Muscle layer of colon (tissue), 2 donors: ENCODE data around the gene APCDD1L.
"Not testable (repeated sequence)": the region's sequence is repeated elsewhere in the genome, so short reads cannot be mapped to it uniquely, and the experiment has no call there.

Experiments used
- H3K27ac ChIP-seq: one replicate; pipeline ENCODE4 v1.7.0; 2013; ENCODE audit warnings: low read depth, mild to moderate bottlenecking, low read length, moderate library complexity
- H3K27me3 ChIP-seq, 2 donors: one replicate each; pipeline ENCODE4 v1.7.0; 2013; ENCODE audit warnings: low read length in 2 of 2, mild to moderate bottlenecking in 2 of 2; ENCODE audit not compliant: insufficient read depth in 2 of 2, control insufficient read depth in 1 of 2
- H3K36me3 ChIP-seq: one replicate; pipeline ENCODE4 v1.7.0; 2013; ENCODE audit warnings: mild to moderate bottlenecking, low read length; ENCODE audit not compliant: insufficient read depth
- H3K4me1 ChIP-seq: one replicate; pipeline ENCODE4 v1.7.0; 2013; ENCODE audit warnings: mild to moderate bottlenecking, low read length; ENCODE audit not compliant: insufficient read depth
- H3K4me3 ChIP-seq, 2 donors: one replicate each; pipeline ENCODE4 v1.7.0; 2013; ENCODE audit warnings: low read length in 2 of 2, low read depth in 1 of 2, mild to moderate bottlenecking in 1 of 2, moderate library complexity in 1 of 2
- H3K9ac ChIP-seq: one replicate; pipeline ENCODE4 v1.7.0; 2013; ENCODE audit warnings: low read length
- H3K9me3 ChIP-seq: one replicate; pipeline ENCODE4 v1.7.0; 2013; ENCODE audit warnings: mild to moderate bottlenecking, low read length
- donor health status: abdominal sarcoma.
- donor health status: Adenocarcinoma of cecum.

The APCDD1L gene

GRCh38 chr20:58511861-58512260, 3.3 kb downstream of the APCDD1L start:
- Histone ChIP-seq H3K9ac (no peak overlapping the region), H3K9me3 (no peaks in the 10 kb centered on the region), H3K27ac (no peak overlapping the region), H3K36me3 (no peaks in the 10 kb centered on the region), H3K27me3 (peaks cover 0 to 23% of the 10 kb centered on the region in 2 donors), H3K4me3 (no peak overlapping the region), H3K4me1 (peaks cover 3% of the 10 kb centered on the region)

GRCh38 chr20:58511364-58511763, 3.8 kb downstream of the APCDD1L start:
- peaks cover 3% of the 10 kb centered on the region for H3K4me1 ChIP-seq
- H3K27ac ChIP-seq: no peak overlapping the region
- H3K9ac ChIP-seq: no peak overlapping the region
- H3K36me3 ChIP-seq: no peaks in the 10 kb centered on the region
- no peak overlapping the region for H3K4me3 ChIP-seq
- H3K9me3 ChIP-seq: no peaks in the 10 kb centered on the region
- H3K27me3 ChIP-seq: peaks cover 0 to 23% of the 10 kb centered on the region in 2 donors

DNA sequence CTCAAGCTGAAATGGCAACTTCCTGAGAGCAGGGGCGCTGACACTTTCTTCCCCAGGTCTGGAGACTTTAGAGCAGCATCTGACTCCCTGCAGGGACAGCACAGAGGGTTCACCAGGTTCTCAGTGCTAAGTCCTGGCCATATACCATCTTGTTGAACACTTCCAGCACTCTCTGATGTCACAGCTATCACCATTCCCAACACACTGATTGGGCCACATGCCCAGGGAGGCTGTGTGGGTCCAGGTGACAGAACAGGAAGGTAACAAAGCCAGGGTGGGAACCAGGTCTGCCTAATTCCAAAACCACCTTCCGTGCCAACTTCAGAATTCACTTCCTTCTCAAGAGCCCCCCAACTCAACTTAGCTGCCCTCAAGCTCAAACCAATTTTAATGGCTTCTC, 4.3 kb downstream of the APCDD1L start:
- H3K9me3 ChIP-seq: no peaks in the 10 kb centered on the region
- no peak overlapping the region for H3K4me3 ChIP-seq
- H3K4me1 ChIP-seq: peaks cover 3% of the 10 kb centered on the region
- no peak overlapping the region for H3K27ac ChIP-seq
- no peaks in the 10 kb centered on the region for H3K36me3 ChIP-seq
- H3K27me3 ChIP-seq: peaks cover 0 to 23% of the 10 kb centered on the region in 2 donors
- no peak overlapping the region for H3K9ac ChIP-seq

GRCh38 chr20:58508762-58509395, 6.3 kb downstream of the APCDD1L start:
- H3K27me3 ChIP-seq: peaks cover 0 to 7% of the 10 kb centered on the region in 2 donors
- H3K9ac ChIP-seq: no peak overlapping the region
- no peak overlapping the region for H3K4me3 ChIP-seq

GRCh38 chr20:58506999-58507398, 8.2 kb downstream of the APCDD1L start:
- not testable (repeated sequence) for H3K9me3 ChIP-seq, H3K36me3 ChIP-seq, H3K4me1 ChIP-seq, H3K4me3 ChIP-seq, H3K27ac ChIP-seq, H3K27me3 ChIP-seq, H3K9ac ChIP-seq

More at GRCh38 chr20:58508762-58509395, 6.3 kb downstream of the APCDD1L start:
- Histone ChIP-seq H3K4me1 (no peaks in the 10 kb centered on the region), H3K9me3 (peaks cover 4% of the 10 kb centered on the region), H3K27ac (no peak overlapping the region), H3K36me3 (no peaks in the 10 kb centered on the region)

DNA sequence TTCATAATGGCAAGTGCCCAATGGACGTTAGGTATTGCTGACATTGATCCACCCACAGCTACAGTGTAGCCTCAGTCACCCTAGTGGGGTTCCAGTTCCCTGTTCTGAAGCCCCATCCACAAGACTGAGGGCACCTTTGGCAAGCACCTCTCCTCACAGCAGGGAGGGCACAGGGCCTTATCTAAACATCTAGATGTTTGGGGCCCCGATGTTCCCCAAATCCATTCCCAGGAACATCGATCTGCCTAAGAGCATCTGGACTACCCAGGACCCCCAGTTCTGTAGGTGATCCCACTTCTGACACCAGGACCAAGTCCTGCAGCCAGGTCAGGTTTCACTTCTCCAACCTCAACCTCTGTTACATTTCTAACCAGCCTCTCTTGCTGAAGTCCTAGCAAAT, 10.6 kb downstream of the APCDD1L start:
- peaks cover 4% of the 10 kb centered on the region for H3K9me3 ChIP-seq
- no peak overlapping the region for H3K4me3 ChIP-seq
- H3K27me3 ChIP-seq: no peaks in the 10 kb centered on the region
- no peak overlapping the region for H3K9ac ChIP-seq
- H3K27ac ChIP-seq: no peak overlapping the region
- H3K36me3 ChIP-seq: no peaks in the 10 kb centered on the region
- H3K4me1 ChIP-seq: no peaks in the 10 kb centered on the region

DNA sequence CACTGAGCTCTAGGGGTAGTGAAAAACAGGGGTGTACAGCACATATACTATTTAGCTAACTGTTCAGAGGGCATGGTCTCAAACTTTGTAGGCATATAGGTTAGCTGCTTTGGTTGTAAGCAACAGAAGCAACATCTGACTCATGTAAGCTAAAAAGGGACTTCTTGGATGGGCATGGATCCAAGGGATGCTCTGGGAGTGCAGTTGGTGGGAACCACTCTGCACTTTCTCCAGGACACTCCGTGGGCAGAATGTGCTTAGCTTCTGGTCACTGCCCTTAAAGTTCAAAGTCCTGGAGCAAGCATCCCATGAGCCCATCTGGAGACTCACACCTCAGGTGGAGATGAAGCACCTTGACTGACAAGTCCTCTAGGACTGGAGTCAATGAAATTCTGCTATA, 11.5 kb downstream of the APCDD1L start:
- Histone ChIP-seq H3K36me3 (no peaks in the 10 kb centered on the region), H3K9me3 (peaks cover 4% of the 10 kb centered on the region), H3K9ac (no peak overlapping the region), H3K4me1 (no peaks in the 10 kb centered on the region), H3K27me3 (no peaks in the 10 kb centered on the region), H3K27ac (no peak overlapping the region), H3K4me3 (no peak overlapping the region)

- no peak overlapping the region for H3K4me3 ChIP-seq
- H3K9me3 ChIP-seq: peaks cover 4% of the 10 kb centered on the region
- H3K4me1 ChIP-seq: no peaks in the 10 kb centered on the region
- H3K36me3 ChIP-seq: no peaks in the 10 kb centered on the region
- H3K27me3 ChIP-seq: no peaks in the 10 kb centered on the region
- no peak overlapping the region for H3K27ac ChIP-seq
- H3K9ac ChIP-seq: no peak overlapping the region
Measured at GRCh38 chr20:58500256-58500655, 14.9 kb downstream of the APCDD1L start.

DNA sequence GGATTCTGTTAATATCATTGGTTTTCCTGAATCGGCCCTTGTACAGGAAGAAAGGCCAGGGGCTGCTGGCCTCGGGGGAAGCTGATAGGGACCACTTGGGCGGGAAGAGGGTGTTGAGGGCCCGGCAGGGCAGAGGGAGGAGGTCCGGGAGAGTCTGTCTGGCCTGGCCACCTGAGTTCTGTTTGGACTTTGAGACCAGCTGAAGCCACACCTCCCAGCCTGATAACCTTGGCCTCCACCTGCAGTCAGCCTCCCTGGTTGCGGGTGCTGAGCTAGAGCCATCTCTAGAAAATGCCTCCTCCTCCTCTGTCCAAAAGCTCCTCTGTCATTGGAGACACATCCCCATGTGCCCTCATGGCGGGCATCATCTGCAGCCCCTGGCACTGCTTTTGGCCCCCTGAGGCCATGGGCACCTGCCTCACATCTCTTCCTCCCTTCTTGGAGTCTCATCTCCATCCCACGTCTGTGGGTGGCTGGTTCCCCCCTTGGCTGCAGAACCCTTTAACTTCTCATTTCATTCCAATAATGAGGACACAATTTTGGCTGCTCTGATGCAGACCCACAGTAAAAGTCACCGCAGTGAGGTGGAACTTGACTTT, 16.6 kb downstream of the APCDD1L start:
- Histone ChIP-seq H3K27ac (no peak overlapping the region), H3K4me1 (no peaks in the 10 kb centered on the region), H3K27me3 (no peaks in the 10 kb centered on the region), H3K4me3 (no peak overlapping the region), H3K9me3 (no peaks in the 10 kb centered on the region), H3K9ac (no peak overlapping the region), H3K36me3 (no peaks in the 10 kb centered on the region)

GRCh38 chr20:58497724-58498469, 17.3 kb downstream of the APCDD1L start:
- Histone ChIP-seq H3K4me1 (no peaks in the 10 kb centered on the region), H3K27ac (no peak overlapping the region), H3K4me3 (no peak overlapping the region), H3K9me3 (no peaks in the 10 kb centered on the region), H3K27me3 (no peaks in the 10 kb centered on the region), H3K9ac (no peak overlapping the region), H3K36me3 (no peaks in the 10 kb centered on the region)

DNA sequence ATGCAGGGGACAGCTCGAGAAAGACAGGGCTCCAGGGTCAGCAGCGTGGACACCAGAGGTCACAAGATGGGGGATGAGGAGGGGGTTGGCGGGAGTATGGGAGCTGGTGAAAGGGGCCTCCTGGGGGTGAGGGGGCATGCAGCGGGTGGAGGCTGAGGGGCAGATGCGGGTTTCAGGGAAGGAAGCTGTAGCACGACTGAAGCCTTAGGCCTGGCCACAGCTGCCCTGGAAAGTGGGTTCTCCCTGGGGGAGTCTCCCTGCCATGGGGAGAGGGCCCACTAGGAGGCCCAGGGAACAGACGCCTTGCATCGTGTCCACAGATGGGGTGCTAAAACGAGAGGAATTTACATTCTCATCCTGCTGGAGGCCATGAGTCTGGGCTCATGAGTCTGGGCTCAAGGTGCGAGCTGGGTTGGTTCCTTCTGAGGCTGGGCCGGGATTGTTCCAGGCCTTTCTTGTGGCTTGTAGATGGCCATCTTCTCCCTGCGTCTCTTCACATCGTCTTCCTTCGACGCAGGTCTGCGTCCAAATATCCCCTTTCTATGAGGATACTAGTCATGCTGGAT, 18.0 kb downstream of the APCDD1L start:
- no peak overlapping the region for H3K27ac ChIP-seq
- no peak overlapping the region for H3K9ac ChIP-seq
- no peaks in the 10 kb centered on the region for H3K36me3 ChIP-seq
- H3K4me3 ChIP-seq: no peak overlapping the region
- H3K9me3 ChIP-seq: no peaks in the 10 kb centered on the region
- no peaks in the 10 kb centered on the region for H3K27me3 ChIP-seq
- no peaks in the 10 kb centered on the region for H3K4me1 ChIP-seq
